Caco-2 (cell line): ENCODE measurements around the gene SYT11. TPM values are rescaled to one million over a fixed set of nuclear protein-coding genes. Genes with fewer than 3 reads are reported as not detected.

Source experiments
- BruUV-seq: library from RNA; stranded (reverse); fragments of 400-500 nt; replicated peaks from 2 replicates; lab custom pipeline; 2021; lab: Mats Ljungman, UMichigan
- CTCF ChIA-PET: fragments of 300-600 bp; sonication (Branson Sonifier 250); formaldehyde crosslinking; loops from one replicate; lab custom pipeline; 2022; ENCODE audit warnings: antibody characterized with exemption; lab: Charles Lee
- POLR2A ChIA-PET: fragments of 300-600 bp; sonication (Branson Sonifier 250); formaldehyde crosslinking; loops from one replicate; lab custom pipeline; 2022; ENCODE audit warnings: antibody characterized with exemption; lab: Charles Lee
- DNase-seq, 2 experiments: peaks; one replicate each; pipeline versions ENCODE4 v3.0.0 to v3.0.0-alpha.2; 2020 to 2022
- H3K27me3 ChIP-seq: replicated peaks from 2 replicates; pipeline ENCODE4 v1.6.0; 2011; ENCODE audit warnings: low read length; ENCODE audit not compliant: control insufficient read depth, insufficient read depth
- H3K36me3 ChIP-seq: 2 replicates; pipeline ENCODE4 v1.5.1; 2011; ENCODE audit warnings: low read length; ENCODE audit not compliant: control insufficient read depth, insufficient read depth
- H3K4me1 ChIP-seq: fragments of 250-450 bp; sonication (Bioruptor Pico); 2 replicates; pipeline ENCODE4 v1.5.1; 2020; ENCODE audit warnings: mild to moderate bottlenecking
- H3K4me3 ChIP-seq: 2 replicates; pipeline ENCODE4 v1.5.1; 2011; ENCODE audit warnings: low read depth, mild to moderate bottlenecking, control low read depth, low read length
- H3K9me3 ChIP-seq: fragments of 250-450 bp; sonication (Bioruptor Pico); 2 replicates; pipeline ENCODE4 v1.5.1; 2020; ENCODE audit warnings: mild to moderate bottlenecking, moderate library complexity
- H3K27ac Mint-ChIP-seq: one replicate; pipeline ENCODE4 v1.8.0; 2022; ENCODE audit warnings: mixed read lengths; ENCODE audit not compliant: unreplicated experiment
- H3K27me3 Mint-ChIP-seq: one replicate; pipeline ENCODE4 v1.8.0; 2022; ENCODE audit warnings: mixed read lengths; ENCODE audit not compliant: insufficient read depth, unreplicated experiment
- H3K36me3 Mint-ChIP-seq: one replicate; pipeline ENCODE4 v1.8.0; 2022; ENCODE audit warnings: mild to moderate bottlenecking, mixed read lengths; ENCODE audit not compliant: insufficient read depth, unreplicated experiment
- H3K4me1 Mint-ChIP-seq: one replicate; pipeline ENCODE4 v1.8.0; 2022; ENCODE audit warnings: low read depth, mixed read lengths; ENCODE audit not compliant: unreplicated experiment
- H3K4me3 Mint-ChIP-seq: one replicate; pipeline ENCODE4 v1.8.0; 2022; ENCODE audit warnings: mild to moderate bottlenecking, moderate library complexity, mixed read lengths; ENCODE audit not compliant: unreplicated experiment
- H3K9me3 Mint-ChIP-seq: one replicate; pipeline ENCODE4 v1.8.0; 2022; ENCODE audit warnings: mixed read lengths; ENCODE audit not compliant: unreplicated experiment
- CTCF ChIP-seq, 2 experiments: fragments of 200-600 bp in 1 of 2; IDR thresholded peaks; 1 replicate in 1 of 2; 2 replicates in 1 of 2; pipeline versions ENCODE4 v1.5.1 to v1.8.0; 2011 to 2022; ENCODE audit warnings: antibody characterized with exemption in 1 of 2, control low read depth in 1 of 2, inconsistent platforms in 1 of 2, low read depth in 1 of 2, low read length in 1 of 2, mild to moderate bottlenecking in 1 of 2, moderate library complexity in 1 of 2; ENCODE audit not compliant: insufficient read depth in 1 of 2, severe bottlenecking in 1 of 2, unreplicated experiment in 1 of 2
- intact Hi-C: fragments of 100-400 bp; cut with micrococcal nuclease; formaldehyde crosslinking; loops from one replicate; pipeline ENCODE4 v1.10.0; 2022; ENCODE audit not compliant: unreplicated experiment
- total RNA-seq: library from RNA; stranded (reverse); gene quantifications from 2 replicates; pipeline ENCODE4 v1.2.3, GENCODE V29; 2022

SYT11 gene
- total RNA-seq, 1 experiment from 2014 or later: 0.05 TPM

- Histone ChIP-seq H3K9me3 (no peaks in the 10 kb centered on the region), H3K4me3 (no peak overlapping the region), H3K36me3 (peaks cover 5% of the 10 kb centered on the region), H3K27me3 (no peaks in the 10 kb centered on the region), H3K4me1 (no peaks in the 10 kb centered on the region)
- no peaks in the 10 kb centered on the region for H3K9me3 Mint-ChIP-seq
- no peak for DNase-seq
- BruUV-seq: no TSS peak
- intact Hi-C loops: no loop called here
- CTCF ChIA-PET: no interaction called here
- H3K27ac Mint-ChIP-seq: no peak overlapping the region
- H3K4me3 Mint-ChIP-seq: no peak overlapping the region
- no peaks in the 10 kb centered on the region for H3K4me1 Mint-ChIP-seq
- H3K36me3 Mint-ChIP-seq: peaks cover 65% of the 10 kb centered on the region
- no peaks in the 10 kb centered on the region for H3K27me3 Mint-ChIP-seq
- TF ChIP-seq CTCF (IDR thresholded peaks at IDR 0.05; ENCODE audit: insufficient read depth in 1 of 2, low read depth in 1 of 2, low read length in 1 of 2, severe bottlenecking in 1 of 2, unreplicated experiment in 1 of 2): no peak
- POLR2A ChIA-PET: no interaction called here
Measured at GRCh38 chr1:155900161-155900560, 40.8 kb downstream of the SYT11 start.

DNA sequence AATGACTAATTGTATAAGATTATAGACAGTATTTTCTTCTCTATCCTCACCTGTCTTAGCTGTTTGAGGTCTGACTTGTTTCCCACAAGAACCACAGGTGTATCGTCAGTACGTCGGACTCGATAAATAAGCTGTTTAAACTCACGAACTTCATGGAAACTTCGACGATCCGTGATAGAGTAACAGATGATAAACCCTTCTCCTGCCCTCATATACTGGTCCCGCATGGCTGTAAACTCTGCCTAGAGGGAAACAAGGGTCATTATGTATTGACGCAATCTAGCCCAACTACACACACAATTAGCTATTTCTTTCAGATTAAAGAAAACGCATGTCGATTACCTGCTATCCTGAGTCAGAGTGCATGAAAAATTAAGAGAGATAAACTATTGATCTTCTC lies 44.9 kb downstream of the SYT11 start:
- H3K27ac Mint-ChIP-seq: no peak overlapping the region
- CTCF ChIA-PET: no interaction called here
- no peak overlapping the region for H3K4me3 Mint-ChIP-seq
- no peaks in the 10 kb centered on the region for H3K4me1 Mint-ChIP-seq
- Histone ChIP-seq H3K36me3 (peaks cover 6% of the 10 kb centered on the region), H3K4me1 (no peaks in the 10 kb centered on the region), H3K27me3 (no peaks in the 10 kb centered on the region), H3K4me3 (no peak overlapping the region), H3K9me3 (no peaks in the 10 kb centered on the region)
- intact Hi-C loops: no loop called here
- no peaks in the 10 kb centered on the region for H3K9me3 Mint-ChIP-seq
- POLR2A ChIA-PET: no interaction called here
- peaks cover 67% of the 10 kb centered on the region for H3K36me3 Mint-ChIP-seq
- H3K27me3 Mint-ChIP-seq: no peaks in the 10 kb centered on the region
- BruUV-seq: no TSS peak
- no peak for TF ChIP-seq CTCF (IDR thresholded peaks at IDR 0.05; ENCODE audit: insufficient read depth in 1 of 2, low read depth in 1 of 2, low read length in 1 of 2, severe bottlenecking in 1 of 2, unreplicated experiment in 1 of 2)
- DNase-seq: no peak

DNA sequence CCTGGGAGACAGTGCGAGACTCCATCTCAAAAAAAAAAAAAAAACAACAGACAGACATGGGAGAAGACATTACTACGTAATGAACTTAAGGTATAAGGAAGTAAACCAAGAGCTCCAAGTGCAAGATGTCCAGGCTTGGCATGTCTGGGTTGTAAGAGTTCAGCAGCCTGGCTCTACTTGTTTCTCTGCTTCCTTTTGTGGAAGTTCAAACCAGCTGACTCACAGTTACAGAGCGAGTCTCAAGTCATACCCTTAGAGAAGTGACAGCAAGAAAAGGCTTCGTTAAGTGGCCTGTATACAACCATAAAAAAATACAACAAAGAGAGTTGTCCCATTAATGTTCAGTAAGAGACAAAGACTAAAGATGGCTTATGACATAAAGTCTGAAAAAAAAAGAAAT lies 50.5 kb downstream of the SYT11 start:
- peaks cover 9% of the 10 kb centered on the region; the same call in 1 of the 2 replicates for H3K36me3 ChIP-seq
- no peak for TF ChIP-seq CTCF (IDR thresholded peaks at IDR 0.05; ENCODE audit: insufficient read depth in 1 of 2, low read depth in 1 of 2, low read length in 1 of 2, severe bottlenecking in 1 of 2, unreplicated experiment in 1 of 2)
- H3K4me3 ChIP-seq: peak overlapping the region; percentile 1; the same call in 1 of the 2 replicates
- ChIA-PET CTCF (interaction anchor here (0.7 kb wide), 1 partner anchor 80 kb away, joined by 3 read pairs; no protein-coding TSS in a partner anchor), POLR2A (no interaction called here)
- Mint-ChIP-seq H3K27ac (peak overlapping the region; percentile 84), H3K4me3 (peak overlapping the region; percentile 89), H3K36me3 (peaks cover 75% of the 10 kb centered on the region), H3K27me3 (no peaks in the 10 kb centered on the region), H3K9me3 (no peaks in the 10 kb centered on the region), H3K4me1 (peaks cover 13% of the 10 kb centered on the region)
- H3K27me3 ChIP-seq: no peaks in the 10 kb centered on the region
- intact Hi-C loops: loop anchor here (10.0 kb wide), 1 partner anchor 55 kb away; the partner anchor contains the start of genes GON4L and SYT11
- DNase-seq: no peak
- no peaks in the 10 kb centered on the region for H3K9me3 ChIP-seq
- BruUV-seq: no TSS peak
- 0 out of 2 replicates have a peak, but pooled peaks cover 7% of the 10 kb centered on the region for H3K4me1 ChIP-seq
